Ectodermal cell (in vitro differentiated cells): ENCODE measurements around the gene ENOX1.
"Not testable (repeated sequence)": the region's sequence is repeated elsewhere in the genome, so short reads cannot be mapped to it uniquely, and the experiment has no call there.

Experiments used
- H3K27ac ChIP-seq: 2 replicates; pipeline ENCODE4 v1.7.0; 2013; ENCODE audit warnings: mild to moderate bottlenecking, low read depth, low read length; ENCODE audit not compliant: insufficient read depth, poor library complexity, severe bottlenecking
- H3K27me3 ChIP-seq: 2 replicates; pipeline ENCODE4 v1.7.0; 2013; ENCODE audit warnings: mild to moderate bottlenecking, low read length; ENCODE audit not compliant: insufficient read depth, control insufficient read depth, poor library complexity, severe bottlenecking
- H3K36me3 ChIP-seq: one replicate; pipeline ENCODE4 v1.7.0; 2013; ENCODE audit warnings: low read length; ENCODE audit not compliant: control insufficient read depth, insufficient read depth
- H3K4me1 ChIP-seq: one replicate; pipeline ENCODE4 v1.7.0; 2013; ENCODE audit warnings: low read length; ENCODE audit not compliant: control insufficient read depth, insufficient read depth
- H3K4me3 ChIP-seq: 2 replicates; pipeline ENCODE4 v1.7.0; 2013; ENCODE audit warnings: low read depth, low read length, control low read depth; ENCODE audit not compliant: insufficient read depth
- H3K9me3 ChIP-seq: 2 replicates; pipeline ENCODE4 v1.7.0; 2013; ENCODE audit warnings: mild to moderate bottlenecking, low read length, moderate library complexity; ENCODE audit not compliant: control insufficient read depth
- WGBS, 2 experiments: methylation state at CpG; one replicate each; pipeline ENCODE4 v1.1.7; 2013; ENCODE audit warnings: missing lambda C conversion rate in 2 of 2; 5-methylcytosine and 5-hydroxymethylcytosine counted together

The ENOX1 gene

DNA sequence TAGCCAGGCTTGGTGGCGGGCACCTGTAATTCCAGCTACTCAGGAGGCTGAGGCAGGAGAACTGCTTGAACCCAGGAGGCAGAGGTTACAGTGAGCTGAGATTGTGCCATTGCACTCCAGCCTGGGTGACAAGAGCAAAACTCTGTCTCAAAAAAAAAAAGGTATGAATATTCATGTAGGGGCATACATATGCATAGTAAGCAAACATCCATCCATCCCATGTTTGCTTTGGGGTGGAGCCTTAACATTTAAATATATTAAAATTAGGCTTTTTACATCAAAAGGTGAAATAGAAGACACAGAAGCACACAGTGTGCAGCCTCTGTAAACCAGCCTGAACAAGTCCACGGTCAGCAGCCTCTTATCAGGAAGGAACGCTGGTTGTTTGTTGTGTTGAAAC lies 618.3 kb downstream of the ENOX1 start:
- 92 to 95% methylated on average over 3 of the region's 3 CpGs for WGBS, 2 experiments
- not testable (repeated sequence) for H3K36me3 ChIP-seq, H3K4me1 ChIP-seq, H3K9me3 ChIP-seq, H3K27me3 ChIP-seq, H3K4me3 ChIP-seq, H3K27ac ChIP-seq

DNA sequence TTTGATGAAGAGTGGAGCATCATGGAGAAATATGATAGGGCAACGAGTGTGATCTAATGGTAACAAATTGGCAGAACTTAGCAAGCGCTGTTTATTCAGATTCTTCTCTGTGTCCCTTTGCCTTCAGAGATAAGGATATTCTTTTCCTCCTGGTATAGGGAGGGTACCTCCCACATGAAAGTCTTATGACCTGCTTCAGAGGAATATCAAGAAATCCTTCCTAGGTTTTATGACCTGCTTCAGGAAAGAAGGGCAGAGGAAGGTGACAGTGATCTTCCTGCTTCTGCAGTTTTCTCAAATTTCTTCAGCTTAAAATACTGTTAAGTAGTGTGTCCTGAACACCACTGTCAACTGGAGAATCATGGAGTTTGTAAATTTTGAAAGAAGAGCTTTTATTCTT lies 619.0 kb downstream of the ENOX1 start:
- 92 to 94% methylated on average over 2 of the region's 2 CpGs for WGBS, 2 experiments
- Histone ChIP-seq H3K4me3 (no peak overlapping the region), H3K9me3 (no peaks in the 10 kb centered on the region), H3K27ac (no peak overlapping the region), H3K36me3 (no peaks in the 10 kb centered on the region), H3K4me1 (no peaks in the 10 kb centered on the region), H3K27me3 (no peaks in the 10 kb centered on the region)

GRCh38 chr13:43166644-43167457 lies 619.9 kb downstream of the ENOX1 start:
- H3K36me3 ChIP-seq, result no peaks in the 10 kb centered on the region
- no peaks in the 10 kb centered on the region for H3K9me3 ChIP-seq
- 96% methylated on average over 6 of the region's 6 CpGs for WGBS, 2 experiments
- H3K4me3 ChIP-seq, result no peak overlapping the region
- H3K27me3 ChIP-seq, result no peaks in the 10 kb centered on the region
- no peak overlapping the region for H3K27ac ChIP-seq
- no peaks in the 10 kb centered on the region for H3K4me1 ChIP-seq
